NOMO-1 (cell line): Measurements from ENCODE around the gene PDPK1.

Source experiments
- DNase-seq, 2 experiments: peaks; one replicate each; lab custom pipeline; 2025; ENCODE audit not compliant: unreplicated experiment in 2 of 2; lab: John Stamatoyannopoulos, UW

Gene PDPK1

GRCh38 chr16:2537451-2538379, at the start of gene PDPK1:
Gene PDPK1 (plus strand): TSS chr16:2538021. CDS start chr16:2538113, 92 bp downstream.
- peak; percentile 84 to 98 for DNase-seq

- no peak for DNase-seq
These were observed 48.2 kb upstream of the PDPK1 start for GRCh38 chr16:2489581-2489980.

- no peak for DNase-seq
These were observed 47.4 kb upstream of the PDPK1 start for GRCh38 chr16:2490190-2491105.

- DNase-seq = no peak
These were observed 45.5 kb upstream of the PDPK1 start for GRCh38 chr16:2492292-2492691.

- DNase-seq = no peak
These were observed 44.2 kb upstream of the PDPK1 start for GRCh38 chr16:2493605-2494004.

- DNase-seq = no peak
These were observed 43.2 kb upstream of the PDPK1 start for GRCh38 chr16:2494616-2495015.

GRCh38 chr16:2495041-2495440, 42.8 kb upstream of the PDPK1 start:
- DNase-seq = no peak

GRCh38 chr16:2496223-2497115, 41.4 kb upstream of the PDPK1 start:
- DNase-seq = no peak

- DNase-seq = no peak
These were observed 40.6 kb upstream of the PDPK1 start for GRCh38 chr16:2497116-2497630.

GRCh38 chr16:2497695-2498484, 39.9 kb upstream of the PDPK1 start:
- DNase-seq = no peak

GRCh38 chr16:2498531-2499253, 39.1 kb upstream of the PDPK1 start:
- DNase-seq = no peak

GRCh38 chr16:2499454-2499853, 38.4 kb upstream of the PDPK1 start:
- no peak for DNase-seq

GRCh38 chr16:2499890-2500429, 37.9 kb upstream of the PDPK1 start:
- no peak for DNase-seq

- no peak for DNase-seq
These were observed 37.3 kb upstream of the PDPK1 start for GRCh38 chr16:2500430-2500917.

- peak; percentile 50 to 77 for DNase-seq
These were observed 36.7 kb upstream of the PDPK1 start for GRCh38 chr16:2500918-2501750.

GRCh38 chr16:2501946-2502895, 35.6 kb upstream of the PDPK1 start:
- no peak for DNase-seq
